ENCODE data around the gene MAP4K4.

The MAP4K4 gene

GRCh38 chr2:101697124-101698013 lies at the start of gene MAP4K4:
Gene MAP4K4 (plus strand): TSS chr2:101697707. CDS start chr2:101698081, 374 bp downstream.
- Histone ChIP-seq H3K27me3 (ENCODE audit: control insufficient read depth, insufficient read depth, low read length) (no peaks in the 10 kb centered on the region), H3K9me3 (ENCODE audit: control insufficient read depth, insufficient read depth, low read depth, low read length) (no peaks in the 10 kb centered on the region), H3K4me1 (ENCODE audit: control insufficient read depth, insufficient read depth, low read length) (peaks cover 18% of the 10 kb centered on the region), H3K27ac (ENCODE audit: low read depth, low read length) (peak within 1 kb of the TSS; percentile 54; the same call in 1 of the 2 replicates), H3K9ac (ENCODE audit: low read length) (peak within 1 kb of the TSS; percentile 82), H3K36me3 (ENCODE audit: control insufficient read depth, insufficient read depth, low read length) (peaks cover under 1% of the 10 kb centered on the region), H3K4me3 (ENCODE audit: low read depth, low read length) (peak within 1 kb of the TSS; percentile 90)

DNA sequence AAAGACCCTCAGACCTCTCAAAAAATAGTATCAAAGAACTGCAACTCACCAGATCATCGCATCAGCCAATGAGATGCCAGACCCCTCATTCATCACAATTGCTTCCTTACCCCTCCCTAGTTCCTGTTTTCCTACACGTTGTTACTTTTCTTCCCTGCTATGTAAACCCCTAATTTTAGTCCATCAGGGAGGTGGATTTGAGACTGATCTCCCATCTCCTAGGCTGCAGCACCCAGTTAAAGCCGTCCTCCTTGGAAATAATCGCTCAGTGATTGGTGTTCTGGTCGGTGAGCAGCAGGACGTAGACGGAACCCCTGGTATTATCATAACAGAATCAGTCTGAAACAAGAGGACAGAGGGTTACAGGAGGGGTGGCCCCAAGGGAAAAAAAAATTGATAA lies 44.0 kb upstream of the MAP4K4 start:
- no peak overlapping the region for H3K4me3 ChIP-seq (ENCODE audit: low read depth, low read length)
- peaks cover 4% of the 10 kb centered on the region for H3K4me1 ChIP-seq (ENCODE audit: control insufficient read depth, insufficient read depth, low read length)
- no peak overlapping the region for H3K27ac ChIP-seq (ENCODE audit: low read depth, low read length)
- no peaks in the 10 kb centered on the region for H3K9me3 ChIP-seq (ENCODE audit: control insufficient read depth, insufficient read depth, low read depth, low read length)
- no peak overlapping the region for H3K9ac ChIP-seq (ENCODE audit: low read length)
- H3K27me3 ChIP-seq (ENCODE audit: control insufficient read depth, insufficient read depth, low read length), result no peaks in the 10 kb centered on the region
- no peaks in the 10 kb centered on the region for H3K36me3 ChIP-seq (ENCODE audit: control insufficient read depth, insufficient read depth, low read length)

- H3K9me3 ChIP-seq (ENCODE audit: control insufficient read depth, insufficient read depth, low read depth, low read length), result no peaks in the 10 kb centered on the region
- no peaks in the 10 kb centered on the region for H3K27me3 ChIP-seq (ENCODE audit: control insufficient read depth, insufficient read depth, low read length)
- H3K36me3 ChIP-seq (ENCODE audit: control insufficient read depth, insufficient read depth, low read length), result no peaks in the 10 kb centered on the region
- no peak overlapping the region for H3K27ac ChIP-seq (ENCODE audit: low read depth, low read length)
- H3K4me3 ChIP-seq (ENCODE audit: low read depth, low read length), result no peak overlapping the region
- H3K9ac ChIP-seq (ENCODE audit: low read length), result no peak overlapping the region
- H3K4me1 ChIP-seq (ENCODE audit: control insufficient read depth, insufficient read depth, low read length), result peaks cover 6% of the 10 kb centered on the region
Measured at GRCh38 chr2:101655702-101656422, 41.6 kb upstream of the MAP4K4 start.

GRCh38 chr2:101657787-101658186 lies 39.7 kb upstream of the MAP4K4 start:
- H3K4me3 ChIP-seq (ENCODE audit: low read depth, low read length), result no peak overlapping the region
- H3K27me3 ChIP-seq (ENCODE audit: control insufficient read depth, insufficient read depth, low read length), result no peaks in the 10 kb centered on the region
- H3K4me1 ChIP-seq (ENCODE audit: control insufficient read depth, insufficient read depth, low read length), result peaks cover 6% of the 10 kb centered on the region
- H3K27ac ChIP-seq (ENCODE audit: low read depth, low read length), result no peak overlapping the region
- no peaks in the 10 kb centered on the region for H3K9me3 ChIP-seq (ENCODE audit: control insufficient read depth, insufficient read depth, low read depth, low read length)
- no peak overlapping the region for H3K9ac ChIP-seq (ENCODE audit: low read length)
- H3K36me3 ChIP-seq (ENCODE audit: control insufficient read depth, insufficient read depth, low read length), result no peaks in the 10 kb centered on the region

DNA sequence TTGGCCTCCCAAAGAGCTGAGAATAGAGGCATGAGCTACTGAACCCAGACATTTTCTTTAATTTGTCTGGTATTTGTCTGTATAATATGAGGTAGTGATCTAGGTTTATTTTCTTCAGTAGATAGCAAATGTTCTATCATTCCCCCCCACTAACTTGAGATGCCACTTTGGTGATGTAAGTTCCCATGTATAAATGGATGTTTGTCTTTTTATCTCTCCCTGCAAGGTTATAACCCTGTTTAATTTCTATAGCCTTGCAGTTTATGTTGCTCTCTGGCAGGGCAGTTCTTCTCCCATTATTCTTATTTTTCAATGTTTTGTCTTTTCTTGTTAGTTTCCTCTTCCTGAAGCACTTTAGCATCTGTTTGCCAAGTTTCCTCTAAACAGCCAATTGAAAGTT lies 39.1 kb upstream of the MAP4K4 start:
- H3K36me3 ChIP-seq (ENCODE audit: control insufficient read depth, insufficient read depth, low read length), result no peaks in the 10 kb centered on the region
- no peaks in the 10 kb centered on the region for H3K9me3 ChIP-seq (ENCODE audit: control insufficient read depth, insufficient read depth, low read depth, low read length)
- no peak overlapping the region for H3K9ac ChIP-seq (ENCODE audit: low read length)
- H3K4me1 ChIP-seq (ENCODE audit: control insufficient read depth, insufficient read depth, low read length), result peaks cover 5% of the 10 kb centered on the region
- no peak overlapping the region for H3K27ac ChIP-seq (ENCODE audit: low read depth, low read length)
- H3K27me3 ChIP-seq (ENCODE audit: control insufficient read depth, insufficient read depth, low read length), result no peaks in the 10 kb centered on the region
- H3K4me3 ChIP-seq (ENCODE audit: low read depth, low read length), result no peak overlapping the region

DNA sequence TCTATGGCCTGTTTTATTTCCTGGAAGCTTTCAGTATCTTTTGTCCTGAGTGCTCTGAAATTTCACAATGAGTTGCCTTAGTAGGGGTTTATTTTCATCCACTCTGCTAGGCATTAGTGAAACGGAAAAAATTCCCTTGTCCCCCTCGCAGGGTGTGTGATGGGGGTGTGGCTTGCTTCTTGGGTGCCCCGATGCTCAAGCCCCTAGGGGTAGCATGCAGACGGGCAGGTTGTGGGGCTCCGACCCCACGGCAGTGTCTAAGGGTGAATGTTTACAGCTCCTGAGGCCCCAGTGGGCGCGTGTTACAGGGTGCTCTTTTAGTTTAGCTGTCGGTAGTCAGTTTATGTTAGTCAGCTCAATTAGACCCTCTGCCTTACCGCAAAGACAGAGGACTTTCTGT lies 32.2 kb upstream of the MAP4K4 start:
- H3K9ac ChIP-seq (ENCODE audit: low read length), result no peak overlapping the region
- H3K4me1 ChIP-seq (ENCODE audit: control insufficient read depth, insufficient read depth, low read length), result no peaks in the 10 kb centered on the region

DNA sequence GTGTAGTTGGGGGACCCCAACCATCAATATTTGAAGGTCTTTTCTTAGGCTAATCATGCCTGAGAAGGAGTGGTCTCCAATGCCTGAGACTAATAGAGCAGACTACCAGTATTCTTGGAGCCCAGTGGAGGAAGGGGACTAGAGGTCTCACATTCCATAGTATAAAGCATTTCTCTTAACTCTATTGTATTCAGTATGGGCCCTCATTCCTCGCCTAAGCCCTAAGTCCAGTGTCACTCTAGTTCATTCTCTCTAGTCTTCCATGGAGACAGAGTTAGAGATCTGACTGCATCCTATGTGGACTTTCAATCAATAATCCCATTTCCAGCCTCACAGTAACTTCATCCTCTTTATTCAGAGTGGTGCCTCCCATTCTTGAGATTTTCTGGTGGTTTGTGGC lies 29.7 kb upstream of the MAP4K4 start:
- H3K9ac ChIP-seq (ENCODE audit: low read length), result no peak overlapping the region
- no peaks in the 10 kb centered on the region for H3K27me3 ChIP-seq (ENCODE audit: control insufficient read depth, insufficient read depth, low read length)

More for the DNA sequence above, 32.2 kb upstream of the MAP4K4 start:
- H3K27me3 ChIP-seq (ENCODE audit: control insufficient read depth, insufficient read depth, low read length), result no peaks in the 10 kb centered on the region
- H3K36me3 ChIP-seq (ENCODE audit: control insufficient read depth, insufficient read depth, low read length), result no peaks in the 10 kb centered on the region
- H3K27ac ChIP-seq (ENCODE audit: low read depth, low read length), result no peak overlapping the region
- H3K4me3 ChIP-seq (ENCODE audit: low read depth, low read length), result no peak overlapping the region
- no peaks in the 10 kb centered on the region for H3K9me3 ChIP-seq (ENCODE audit: control insufficient read depth, insufficient read depth, low read depth, low read length)

DNA sequence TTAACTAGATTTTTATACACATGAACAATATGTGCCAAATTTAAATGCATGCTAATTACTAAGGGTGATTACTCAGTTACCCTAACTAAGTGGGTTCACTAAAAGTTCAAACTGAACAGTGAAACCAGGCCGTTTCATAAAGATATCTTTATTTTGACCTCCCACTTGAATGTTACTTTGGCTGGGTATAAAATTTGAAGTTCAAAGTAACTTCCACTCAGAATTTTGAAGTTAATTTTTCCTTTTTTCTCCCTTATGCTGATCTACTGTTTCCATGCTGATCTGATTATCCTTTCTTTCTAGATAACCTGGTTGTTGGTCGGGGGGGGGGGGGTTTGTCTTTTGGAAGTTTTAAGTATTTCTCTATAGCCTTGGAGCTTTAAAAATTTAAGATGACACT lies 25.5 kb upstream of the MAP4K4 start:
- H3K36me3 ChIP-seq (ENCODE audit: control insufficient read depth, insufficient read depth, low read length), result no peaks in the 10 kb centered on the region
- H3K27ac ChIP-seq (ENCODE audit: low read depth, low read length), result no peak overlapping the region

More for the DNA sequence above, 29.7 kb upstream of the MAP4K4 start:
- Histone ChIP-seq H3K36me3 (ENCODE audit: control insufficient read depth, insufficient read depth, low read length) (no peaks in the 10 kb centered on the region), H3K9me3 (ENCODE audit: control insufficient read depth, insufficient read depth, low read depth, low read length) (peaks cover 5% of the 10 kb centered on the region; the same call in 1 of the 2 replicates), H3K27ac (ENCODE audit: low read depth, low read length) (no peak overlapping the region), H3K4me1 (ENCODE audit: control insufficient read depth, insufficient read depth, low read length) (no peaks in the 10 kb centered on the region), H3K4me3 (ENCODE audit: low read depth, low read length) (no peak overlapping the region)

DNA sequence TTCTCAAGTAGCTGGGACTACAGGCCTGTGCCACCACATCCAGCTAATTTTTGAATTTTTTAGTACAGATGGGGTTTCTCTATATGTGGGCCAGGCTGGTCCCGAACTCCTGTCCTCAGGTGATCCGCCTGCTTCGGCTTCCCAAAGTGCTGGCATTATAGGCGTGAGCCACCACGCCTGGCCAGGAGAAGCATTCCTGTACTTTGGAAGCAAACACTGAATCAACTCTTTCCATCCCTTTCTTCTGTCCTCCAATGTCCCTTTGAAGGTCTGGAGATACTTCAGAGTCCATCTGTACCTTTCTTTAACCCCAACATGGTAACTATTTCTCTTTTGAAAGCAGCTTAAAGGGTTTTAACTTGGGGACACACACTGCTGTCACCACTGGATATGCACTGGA lies 23.6 kb upstream of the MAP4K4 start:
- Histone ChIP-seq H3K9me3 (ENCODE audit: control insufficient read depth, insufficient read depth, low read depth, low read length) (peaks cover 8% of the 10 kb centered on the region; the same call in 1 of the 2 replicates), H3K9ac (ENCODE audit: low read length) (no peak overlapping the region), H3K4me1 (ENCODE audit: control insufficient read depth, insufficient read depth, low read length) (no peaks in the 10 kb centered on the region), H3K27me3 (ENCODE audit: control insufficient read depth, insufficient read depth, low read length) (no peaks in the 10 kb centered on the region), H3K36me3 (ENCODE audit: control insufficient read depth, insufficient read depth, low read length) (no peaks in the 10 kb centered on the region), H3K4me3 (ENCODE audit: low read depth, low read length) (no peak overlapping the region), H3K27ac (ENCODE audit: low read depth, low read length) (no peak overlapping the region)

More for the DNA sequence above, 25.5 kb upstream of the MAP4K4 start:
- Histone ChIP-seq H3K27me3 (ENCODE audit: control insufficient read depth, insufficient read depth, low read length) (no peaks in the 10 kb centered on the region), H3K9ac (ENCODE audit: low read length) (no peak overlapping the region), H3K4me1 (ENCODE audit: control insufficient read depth, insufficient read depth, low read length) (no peaks in the 10 kb centered on the region), H3K4me3 (ENCODE audit: low read depth, low read length) (no peak overlapping the region), H3K9me3 (ENCODE audit: control insufficient read depth, insufficient read depth, low read depth, low read length) (peaks cover 8% of the 10 kb centered on the region; the same call in 1 of the 2 replicates)

DNA sequence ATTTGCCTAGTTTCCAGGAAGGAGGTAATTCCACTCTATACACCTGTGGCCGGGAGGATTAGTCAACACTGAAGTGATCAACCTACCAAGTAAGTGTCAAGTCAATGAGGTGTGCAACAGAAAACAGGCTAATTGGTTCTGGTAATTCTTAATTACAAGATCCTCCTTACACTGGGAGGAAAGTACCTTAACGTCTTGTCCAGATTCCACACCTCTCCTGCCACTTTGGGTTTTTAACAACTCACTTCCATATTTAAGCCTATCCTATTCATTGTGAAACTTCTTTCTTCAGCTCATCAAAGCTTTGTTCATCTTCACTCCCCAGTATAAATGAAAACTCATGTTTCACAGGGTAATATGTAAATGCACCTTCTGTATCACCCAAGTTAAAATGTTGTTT lies 22.0 kb upstream of the MAP4K4 start:
- Histone ChIP-seq H3K9ac (ENCODE audit: low read length) (no peak overlapping the region), H3K27ac (ENCODE audit: low read depth, low read length) (no peak overlapping the region), H3K4me3 (ENCODE audit: low read depth, low read length) (no peak overlapping the region), H3K36me3 (ENCODE audit: control insufficient read depth, insufficient read depth, low read length) (no peaks in the 10 kb centered on the region), H3K9me3 (ENCODE audit: control insufficient read depth, insufficient read depth, low read depth, low read length) (peaks cover 8% of the 10 kb centered on the region; the same call in 1 of the 2 replicates), H3K4me1 (ENCODE audit: control insufficient read depth, insufficient read depth, low read length) (no peaks in the 10 kb centered on the region), H3K27me3 (ENCODE audit: control insufficient read depth, insufficient read depth, low read length) (no peaks in the 10 kb centered on the region)

DNA sequence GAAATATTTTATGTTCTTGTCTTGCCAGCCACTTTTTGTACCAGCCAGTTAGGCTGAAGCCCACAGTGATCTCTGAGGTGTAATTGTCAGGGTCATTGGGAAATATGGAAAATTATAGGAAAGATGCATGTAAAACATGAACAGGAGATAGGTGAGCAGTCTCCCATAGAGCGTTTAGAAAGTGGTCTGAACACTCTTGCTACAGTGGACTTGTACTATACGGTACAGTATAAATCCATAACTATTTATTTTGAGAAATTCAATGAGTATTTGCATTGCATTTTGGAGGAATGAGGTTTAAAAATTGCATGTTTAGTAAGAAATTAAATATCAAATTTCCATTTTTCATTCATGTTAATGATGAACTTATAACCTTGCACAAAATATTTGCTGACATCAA lies 20.8 kb upstream of the MAP4K4 start:
- Histone ChIP-seq H3K4me1 (ENCODE audit: control insufficient read depth, insufficient read depth, low read length) (no peaks in the 10 kb centered on the region), H3K36me3 (ENCODE audit: control insufficient read depth, insufficient read depth, low read length) (no peaks in the 10 kb centered on the region), H3K9ac (ENCODE audit: low read length) (no peak overlapping the region)

More for the DNA sequence above, 20.8 kb upstream of the MAP4K4 start:
- Histone ChIP-seq H3K4me3 (ENCODE audit: low read depth, low read length) (no peak overlapping the region), H3K27me3 (ENCODE audit: control insufficient read depth, insufficient read depth, low read length) (no peaks in the 10 kb centered on the region), H3K9me3 (ENCODE audit: control insufficient read depth, insufficient read depth, low read depth, low read length) (peaks cover 6% of the 10 kb centered on the region; the same call in 1 of the 2 replicates), H3K27ac (ENCODE audit: low read depth, low read length) (no peak overlapping the region)

Measured in HUES6 (cell line).